HG03066 (cell line): ENCODE measurements around the gene CYBC1.
A peak's percentile ranks its signal among the peaks of the same experiment; 100 is the strongest.
"Not testable (repeated sequence)": the region's sequence is repeated elsewhere in the genome, so short reads cannot be mapped to it uniquely, and the experiment has no call there.

ENCODE experiments used
- ATAC-seq: cut with Tn5 transposase; IDR thresholded peaks from one replicate; pipeline ENCODE4 v1.9.1; 2021; ENCODE audit warnings: low read depth; ENCODE audit not compliant: unreplicated experiment

The CYBC1 gene

GRCh38 chr17:82412535-82413520 is 37.7 kb downstream of the CYBC1 start:
- no peak for ATAC-seq

- ATAC-seq = not testable (repeated sequence)
Measured at GRCh38 chr17:82412081-82412480, 38.5 kb downstream of the CYBC1 start.

GRCh38 chr17:82411396-82412053 is 39.0 kb downstream of the CYBC1 start:
- no peak for ATAC-seq

DNA sequence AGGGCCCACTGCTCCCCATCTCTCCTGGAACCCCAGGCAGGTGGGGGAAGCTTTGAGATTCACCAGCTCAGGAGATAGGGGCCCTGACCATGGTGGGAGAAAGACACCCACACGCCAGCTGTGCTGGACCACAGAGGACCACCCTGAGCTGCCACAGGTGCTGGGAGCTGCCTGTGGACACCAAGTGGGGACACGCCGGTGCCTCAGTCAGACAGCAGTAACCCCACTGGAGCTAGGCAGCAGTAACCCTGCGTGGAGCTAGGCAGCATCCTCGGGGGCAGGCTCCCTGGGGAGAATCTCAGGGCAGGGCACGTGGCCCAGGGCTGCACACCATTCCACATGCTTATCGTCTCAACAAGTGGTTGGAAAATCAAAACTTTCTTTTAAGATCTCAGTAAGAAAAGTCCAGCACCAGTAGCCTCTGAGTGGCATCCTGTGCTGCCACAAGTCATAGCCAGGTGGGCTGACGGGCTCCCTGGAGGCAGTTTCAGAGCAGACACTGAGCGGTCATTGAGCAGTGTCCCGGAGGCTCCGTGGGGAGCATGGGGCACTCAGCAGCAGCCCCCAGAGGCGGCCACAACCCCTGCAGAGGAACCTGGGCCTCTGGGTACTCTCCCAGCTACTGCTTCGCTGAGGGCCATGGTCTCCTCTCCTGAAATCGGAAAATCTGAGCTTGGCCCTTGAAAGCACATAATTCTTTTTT is 40.4 kb downstream of the CYBC1 start:
- no peak for ATAC-seq

DNA sequence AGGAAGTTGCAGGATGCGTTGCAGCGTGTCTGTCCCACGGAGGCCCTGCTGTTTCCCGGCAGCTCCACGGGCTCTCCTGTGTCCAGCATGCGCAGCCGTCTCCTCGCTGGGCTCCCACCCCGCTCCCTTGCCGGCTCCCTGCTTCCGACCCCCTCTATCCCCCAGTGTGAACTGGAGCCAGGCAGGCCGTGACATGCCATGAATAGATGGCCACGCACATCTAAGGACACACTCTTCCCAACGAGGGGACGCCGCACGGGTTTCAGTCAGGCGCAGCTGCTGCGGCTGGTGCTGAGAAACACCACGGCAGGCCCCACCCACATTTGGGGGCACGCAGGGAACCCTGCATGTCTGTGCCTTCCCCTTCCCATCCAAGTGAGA is 41.6 kb downstream of the CYBC1 start:
- no peak for ATAC-seq

DNA sequence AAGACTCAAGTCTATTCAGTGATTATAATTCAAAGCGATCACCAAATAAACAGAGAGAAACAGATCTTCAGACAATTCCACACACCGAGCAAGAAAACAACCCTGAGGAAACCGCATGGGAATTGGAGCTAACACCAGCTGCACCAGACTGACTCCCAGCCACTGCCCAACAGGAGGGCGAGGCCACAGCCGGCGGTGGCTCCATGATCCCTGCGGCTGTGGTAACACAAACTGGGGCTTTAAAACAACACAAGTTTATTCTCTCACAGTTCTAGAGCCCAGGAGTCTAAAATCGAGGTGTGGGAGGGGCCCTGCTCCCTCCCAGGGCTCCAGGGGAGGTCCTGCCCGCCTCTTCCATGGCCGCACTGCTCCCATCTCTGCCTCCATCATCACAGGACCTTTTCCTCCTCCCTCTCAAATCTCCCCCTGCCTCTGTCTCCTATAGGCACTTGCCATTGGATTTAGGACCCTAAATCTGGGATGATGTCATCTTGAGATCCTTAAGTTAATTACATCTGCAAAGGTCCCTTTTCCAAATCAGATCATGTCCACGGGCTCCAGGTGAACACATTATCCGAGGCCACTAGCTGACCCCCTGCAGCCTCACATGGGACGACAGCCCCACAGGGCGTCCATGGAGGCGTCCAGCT is 42.1 kb downstream of the CYBC1 start:
- no peak for ATAC-seq

DNA sequence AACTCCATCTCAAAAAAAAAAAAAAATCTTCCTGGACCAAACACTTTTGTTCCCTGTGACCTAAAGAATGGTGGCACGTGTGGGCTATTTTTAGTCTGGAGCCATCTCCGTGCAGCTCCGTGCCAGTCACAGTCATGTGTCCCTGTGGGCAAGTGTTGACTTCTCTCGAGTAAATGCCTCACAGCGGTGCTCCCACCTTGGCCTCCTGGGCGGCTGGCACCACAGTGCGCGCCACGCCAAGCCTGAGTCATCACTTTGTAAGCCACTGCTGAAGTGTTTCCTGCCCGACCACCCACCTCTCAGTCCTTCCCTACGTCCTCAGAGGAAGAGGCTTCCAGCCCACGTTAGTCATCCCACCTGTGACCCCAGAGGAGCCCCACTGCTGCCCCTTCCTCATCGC is 43.3 kb downstream of the CYBC1 start:
- ATAC-seq = no peak

GRCh38 chr17:82406131-82406671 is 44.4 kb downstream of the CYBC1 start:
- no peak for ATAC-seq

DNA sequence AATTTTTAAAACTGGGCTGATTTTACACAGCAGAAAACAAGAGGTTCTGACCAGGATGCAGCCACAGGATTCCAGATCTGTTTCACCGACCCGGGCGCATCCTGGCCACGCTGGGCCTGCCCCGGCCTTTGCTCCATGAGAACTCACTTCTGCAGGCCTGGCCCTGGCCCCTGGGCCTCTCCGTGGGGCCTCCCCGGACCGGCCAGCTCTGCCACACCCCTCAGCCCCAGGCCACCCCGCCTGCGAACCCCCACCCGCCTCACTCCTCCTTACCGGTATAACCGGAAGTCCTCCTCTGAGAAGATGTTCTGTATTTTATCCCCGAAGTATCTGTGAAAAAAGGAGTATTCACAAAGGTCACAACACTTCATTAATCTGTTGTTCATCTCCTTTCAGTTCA is 45.5 kb downstream of the CYBC1 start:
- ATAC-seq = no peak

GRCh38 chr17:82403662-82404660 is 46.6 kb downstream of the CYBC1 start:
- no peak for ATAC-seq

DNA sequence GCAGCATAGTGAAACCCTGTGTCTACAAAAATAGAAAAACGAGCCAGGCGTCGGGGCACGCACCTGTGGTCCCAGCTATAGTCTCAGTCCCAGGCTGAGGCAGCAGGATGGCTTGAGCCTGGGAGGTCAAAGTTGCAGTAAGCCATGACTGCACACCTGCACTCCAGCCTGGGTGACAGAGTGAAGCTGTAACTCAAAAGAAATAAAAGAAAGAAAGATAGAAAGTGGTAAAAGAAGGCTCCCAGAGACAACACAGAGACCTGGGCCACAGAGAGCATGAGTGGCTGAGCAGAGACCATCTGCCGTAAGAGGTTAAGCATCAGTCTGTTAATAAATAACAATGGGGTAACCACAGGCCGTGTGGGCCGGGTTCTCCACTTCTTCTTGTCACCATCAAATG is 47.7 kb downstream of the CYBC1 start:
- ATAC-seq = peak; percentile 74

DNA sequence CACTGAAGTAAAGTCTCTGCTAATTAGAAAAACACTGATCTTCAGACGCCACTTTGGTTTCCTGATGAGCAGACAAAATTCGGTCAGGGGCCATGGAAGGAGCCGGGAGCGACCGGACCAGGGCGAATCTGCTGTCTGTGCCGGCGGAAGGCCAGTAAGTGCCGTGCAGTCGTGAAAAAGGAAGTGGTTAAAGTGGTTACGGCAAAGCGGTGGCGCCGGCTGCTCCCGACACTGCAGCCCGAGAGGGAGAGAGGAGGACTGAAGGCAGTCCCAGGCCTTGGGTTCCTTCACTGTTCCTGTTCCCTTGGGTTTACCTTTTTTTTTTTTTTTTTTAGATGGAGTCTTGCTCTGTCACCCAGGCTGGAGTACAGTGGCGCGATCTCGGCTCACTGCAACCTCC is 49.7 kb downstream of the CYBC1 start:
- ATAC-seq = no peak

DNA sequence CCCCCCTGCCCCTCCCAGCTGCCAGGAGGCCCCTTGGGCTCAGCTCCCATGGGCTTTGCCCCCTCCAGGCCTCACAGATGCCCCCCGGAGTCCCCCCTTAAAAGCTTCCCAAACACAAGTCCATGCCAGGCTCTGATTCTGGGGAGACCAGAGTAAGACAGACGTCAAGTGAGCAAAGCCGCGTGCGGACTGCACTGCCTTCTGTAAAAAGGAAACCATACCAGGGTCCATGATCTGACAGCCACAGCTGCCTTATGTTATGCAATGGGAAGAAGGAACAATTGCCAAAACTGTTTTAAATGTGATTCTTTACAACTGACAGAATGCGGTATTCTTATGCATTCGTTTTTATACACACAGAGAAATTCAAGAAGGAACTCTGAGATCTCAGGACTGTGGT is 50.3 kb downstream of the CYBC1 start:
- ATAC-seq = no peak

DNA sequence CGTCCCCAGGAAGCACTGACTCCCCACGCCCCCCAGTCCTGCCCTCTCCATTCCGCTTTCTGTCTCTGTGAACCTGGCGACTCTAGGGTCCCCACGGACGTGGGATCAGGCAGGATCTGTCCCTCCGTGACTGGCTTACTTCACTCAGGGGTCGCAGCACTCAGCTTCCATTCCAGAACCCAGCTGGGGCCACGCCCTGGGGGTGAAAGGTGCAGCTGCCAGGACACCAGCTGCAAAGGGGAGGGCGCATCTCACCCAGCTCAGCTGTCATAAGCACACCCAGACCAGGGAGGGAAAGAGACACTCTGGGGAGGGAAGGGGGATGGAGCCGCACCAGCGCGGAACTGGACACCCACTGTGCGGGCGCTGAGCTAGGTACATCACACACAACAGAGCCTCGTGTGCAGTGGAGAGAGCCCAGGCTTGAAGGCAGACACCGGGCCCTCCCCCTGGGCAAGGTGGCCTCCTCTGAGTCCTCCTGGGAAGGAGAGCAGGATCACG is 50.9 kb downstream of the CYBC1 start:
- no peak for ATAC-seq

DNA sequence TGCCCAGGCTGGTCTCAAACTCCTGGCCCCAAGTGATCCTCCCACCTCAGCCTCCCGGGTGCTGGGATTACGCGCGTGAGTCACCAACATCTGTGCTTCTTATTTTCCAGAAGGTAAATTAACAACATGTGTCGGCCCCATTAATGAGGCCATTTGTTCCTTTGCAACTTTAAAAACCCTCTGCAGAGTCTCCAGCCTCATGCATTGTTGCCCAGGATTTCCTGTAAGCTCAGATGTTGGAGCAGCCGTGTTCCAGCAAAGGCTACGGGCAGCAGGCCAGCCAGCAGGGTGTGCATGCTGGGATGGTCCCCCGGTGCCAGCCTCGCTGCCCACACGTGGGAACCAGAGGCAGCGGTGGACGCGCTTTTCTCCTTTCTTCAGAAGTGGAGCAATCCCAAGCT is 51.5 kb downstream of the CYBC1 start:
- ATAC-seq = no peak

DNA sequence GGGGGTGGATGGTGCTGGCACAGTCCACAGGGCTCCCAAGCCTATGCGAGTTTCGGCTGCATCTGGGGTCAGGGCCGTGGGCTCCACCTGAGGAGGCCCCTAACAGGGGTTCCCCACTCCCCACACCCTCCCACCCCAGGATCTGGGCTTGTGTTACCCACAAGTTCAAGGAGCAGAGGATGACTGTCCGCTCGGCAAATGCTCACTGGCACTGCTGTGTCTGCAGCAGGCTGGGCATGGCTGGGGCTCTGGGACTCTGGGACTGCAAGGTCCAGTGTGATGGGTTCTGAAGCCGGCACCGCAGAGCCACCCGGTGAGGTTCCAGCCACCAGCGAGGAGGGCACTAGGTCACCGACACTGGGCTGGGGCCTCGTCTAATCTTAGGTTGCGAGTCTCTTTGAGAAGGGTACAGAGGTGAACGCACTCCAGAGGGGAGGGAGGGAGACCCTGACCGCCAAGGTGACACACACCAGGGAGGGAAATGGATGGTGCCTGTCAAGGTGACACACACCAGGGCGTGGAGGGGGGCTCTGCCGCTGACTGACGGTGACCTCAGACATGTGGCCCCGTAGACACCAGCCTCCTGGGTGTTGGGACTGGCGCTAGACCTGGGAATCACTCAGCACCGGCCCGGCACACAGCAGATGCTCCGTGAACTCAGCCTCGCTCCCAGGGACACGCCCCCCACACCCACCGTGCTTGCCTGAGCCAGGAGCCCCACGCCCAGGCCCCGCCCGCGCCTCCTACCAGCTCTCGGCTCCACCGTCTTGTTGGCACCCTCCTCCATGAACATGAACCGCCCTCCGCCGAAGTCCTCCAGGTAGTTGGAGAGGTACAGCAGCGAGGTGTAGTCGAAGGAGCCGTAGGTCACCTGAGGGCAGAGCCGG is 52.9 kb downstream of the CYBC1 start:
- ATAC-seq = no peak

DNA sequence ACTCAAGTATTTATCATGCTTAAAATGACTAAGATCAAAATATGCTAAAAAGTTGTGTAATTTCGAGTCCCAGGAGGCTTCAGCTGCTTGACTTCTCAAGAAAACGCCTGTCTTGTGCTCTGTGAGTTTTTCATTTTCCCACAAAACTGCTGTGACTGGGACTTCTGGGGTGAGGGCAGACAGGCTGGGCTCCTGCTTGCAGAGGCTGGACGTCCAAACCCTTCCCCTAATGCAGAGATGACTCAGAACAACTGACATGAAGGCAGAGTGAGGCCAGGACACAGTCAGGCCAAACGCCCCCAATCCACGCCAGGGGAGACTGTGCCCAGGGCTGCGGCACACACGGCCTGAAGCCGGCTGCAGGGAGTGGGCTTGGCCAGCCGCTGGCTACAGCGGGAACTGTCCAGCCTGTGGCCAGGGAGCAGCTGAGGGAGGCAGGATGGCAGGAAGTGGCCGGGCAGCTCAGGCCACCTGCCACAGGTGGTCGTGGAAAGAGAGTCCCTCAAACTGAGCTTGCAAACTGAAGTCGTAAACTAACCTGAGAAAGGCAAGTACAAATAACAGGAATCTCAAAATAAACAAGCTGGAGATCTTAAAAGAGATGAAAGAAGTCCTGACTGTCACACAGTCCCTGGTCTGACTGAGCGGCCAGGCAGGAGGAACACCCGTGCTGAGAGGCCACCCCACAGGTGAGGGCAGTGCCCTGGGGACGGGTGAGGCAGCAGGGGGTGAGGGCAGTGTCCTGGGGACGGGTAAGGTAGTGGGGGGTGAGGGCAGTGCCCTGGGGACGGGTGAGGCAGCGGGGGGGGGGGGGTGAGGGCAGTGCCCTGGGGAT is 53.7 kb downstream of the CYBC1 start:
- no peak for ATAC-seq
